ENCODE results near the gene PGM1.
A peak's percentile ranks its signal among the peaks of the same experiment; 100 is the strongest.

Gene PGM1

DNA sequence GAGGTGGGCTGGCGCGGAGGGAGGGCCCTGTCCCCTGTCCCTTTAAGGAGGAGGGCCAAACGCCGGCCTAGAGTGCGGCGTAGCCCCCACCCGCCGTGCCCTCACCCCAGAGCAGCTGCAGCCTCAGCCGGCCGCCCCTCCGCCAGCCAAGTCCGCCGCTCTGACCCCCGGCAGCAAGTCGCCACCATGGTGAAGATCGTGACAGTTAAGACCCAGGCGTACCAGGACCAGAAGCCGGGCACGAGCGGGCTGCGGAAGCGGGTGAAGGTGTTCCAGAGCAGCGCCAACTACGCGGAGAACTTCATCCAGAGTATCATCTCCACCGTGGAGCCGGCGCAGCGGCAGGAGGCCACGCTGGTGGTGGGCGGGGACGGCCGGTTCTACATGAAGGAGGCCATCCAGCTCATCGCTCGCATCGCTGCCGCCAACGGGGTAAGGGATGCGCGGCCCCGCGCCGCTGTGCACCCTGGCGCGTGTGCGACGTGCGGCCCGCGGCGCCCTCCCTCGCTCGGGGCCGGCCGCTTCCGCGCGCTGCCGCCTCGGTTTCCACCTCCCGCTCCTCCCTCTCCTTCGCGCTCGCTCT, at the start of gene PGM1:
TSS of gene PGM1 (plus strand) at position 109 of the 583 bp plus-strand sequence. CDS start at position 187, 78 bp downstream.
- no peaks in the 10 kb centered on the region for H3K36me3 ChIP-seq (ENCODE audit: control insufficient read depth, insufficient read depth, low read length)
- H3K27ac ChIP-seq (ENCODE audit: low read depth, low read length) = peak within 1 kb of the TSS; percentile 65
- peak within 1 kb of the TSS; percentile 54 for H3K9ac ChIP-seq (ENCODE audit: low read depth, low read length)
- peak within 1 kb of the TSS; percentile 84 for H3K4me3 ChIP-seq (ENCODE audit: low read depth, low read length)
- peaks cover 7% of the 10 kb centered on the region for H3K4me1 ChIP-seq (ENCODE audit: control insufficient read depth, insufficient read depth, low read length)
- peaks cover 11% of the 10 kb centered on the region; the same call in 1 of the 2 replicates for H3K27me3 ChIP-seq (ENCODE audit: control insufficient read depth, insufficient read depth, low read length)
- H3K9me3 ChIP-seq (ENCODE audit: control insufficient read depth, insufficient read depth, low read length) = no peaks in the 10 kb centered on the region

DNA sequence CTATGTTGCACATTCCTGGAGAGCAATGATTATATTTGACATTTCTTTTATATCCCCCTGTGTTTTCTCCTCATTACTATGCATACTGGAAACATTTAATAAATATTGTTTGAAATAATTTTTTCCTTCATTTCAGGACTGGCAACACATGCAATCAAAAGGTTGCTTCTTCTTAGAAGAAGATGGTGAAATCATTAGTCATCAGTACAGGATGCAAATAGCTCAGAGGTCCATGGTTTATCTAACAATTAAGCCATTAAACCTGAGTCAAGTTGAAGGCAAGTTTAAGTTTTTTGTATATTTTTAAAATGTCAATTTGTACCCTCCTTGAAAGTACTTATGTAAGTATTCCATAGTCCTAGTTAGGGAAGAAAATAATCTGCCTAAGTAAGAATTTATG, 47.4 kb upstream of the PGM1 start:
- Histone ChIP-seq H3K4me3 (ENCODE audit: low read depth, low read length) (no peak overlapping the region), H3K27me3 (ENCODE audit: control insufficient read depth, insufficient read depth, low read length) (no peaks in the 10 kb centered on the region), H3K36me3 (ENCODE audit: control insufficient read depth, insufficient read depth, low read length) (no peaks in the 10 kb centered on the region), H3K4me1 (ENCODE audit: control insufficient read depth, insufficient read depth, low read length) (no peaks in the 10 kb centered on the region), H3K9me3 (ENCODE audit: control insufficient read depth, insufficient read depth, low read length) (no peaks in the 10 kb centered on the region), H3K27ac (ENCODE audit: low read depth, low read length) (no peak overlapping the region), H3K9ac (ENCODE audit: low read depth, low read length) (no peak overlapping the region)

- Histone ChIP-seq H3K9ac (ENCODE audit: low read depth, low read length) (no peak overlapping the region), H3K4me1 (ENCODE audit: control insufficient read depth, insufficient read depth, low read length) (no peaks in the 10 kb centered on the region), H3K36me3 (ENCODE audit: control insufficient read depth, insufficient read depth, low read length) (no peaks in the 10 kb centered on the region), H3K27ac (ENCODE audit: low read depth, low read length) (no peak overlapping the region), H3K9me3 (ENCODE audit: control insufficient read depth, insufficient read depth, low read length) (no peaks in the 10 kb centered on the region), H3K27me3 (ENCODE audit: control insufficient read depth, insufficient read depth, low read length) (no peaks in the 10 kb centered on the region), H3K4me3 (ENCODE audit: low read depth, low read length) (no peak overlapping the region)
Measured at GRCh38 chr1:63547621-63548294, 45.5 kb upstream of the PGM1 start.

DNA sequence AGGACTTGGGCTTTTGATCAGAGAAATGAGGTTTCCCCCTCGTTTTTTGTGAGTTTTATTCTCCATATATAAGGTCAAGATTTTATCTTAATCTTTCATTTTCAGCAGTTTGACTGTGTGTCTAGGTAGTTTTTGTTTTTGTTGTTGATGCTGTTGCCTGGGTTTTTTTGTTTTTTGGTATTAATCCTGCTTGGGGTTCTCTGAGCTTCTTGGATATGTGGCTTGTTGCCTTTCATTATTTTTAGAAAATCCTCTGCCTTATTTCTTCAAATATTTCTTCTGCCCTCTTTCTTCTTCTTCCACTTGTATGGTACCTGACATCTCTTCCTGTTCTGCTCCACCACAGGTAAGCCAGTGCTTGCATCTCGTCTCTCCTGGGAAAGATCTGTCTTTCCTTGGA, 44.9 kb upstream of the PGM1 start:
- no peak overlapping the region for H3K4me3 ChIP-seq (ENCODE audit: low read depth, low read length)
- H3K27ac ChIP-seq (ENCODE audit: low read depth, low read length) = no peak overlapping the region
- no peaks in the 10 kb centered on the region for H3K4me1 ChIP-seq (ENCODE audit: control insufficient read depth, insufficient read depth, low read length)
- H3K9me3 ChIP-seq (ENCODE audit: control insufficient read depth, insufficient read depth, low read length) = no peaks in the 10 kb centered on the region
- H3K27me3 ChIP-seq (ENCODE audit: control insufficient read depth, insufficient read depth, low read length) = no peaks in the 10 kb centered on the region
- no peak overlapping the region for H3K9ac ChIP-seq (ENCODE audit: low read depth, low read length)
- H3K36me3 ChIP-seq (ENCODE audit: control insufficient read depth, insufficient read depth, low read length) = no peaks in the 10 kb centered on the region

DNA sequence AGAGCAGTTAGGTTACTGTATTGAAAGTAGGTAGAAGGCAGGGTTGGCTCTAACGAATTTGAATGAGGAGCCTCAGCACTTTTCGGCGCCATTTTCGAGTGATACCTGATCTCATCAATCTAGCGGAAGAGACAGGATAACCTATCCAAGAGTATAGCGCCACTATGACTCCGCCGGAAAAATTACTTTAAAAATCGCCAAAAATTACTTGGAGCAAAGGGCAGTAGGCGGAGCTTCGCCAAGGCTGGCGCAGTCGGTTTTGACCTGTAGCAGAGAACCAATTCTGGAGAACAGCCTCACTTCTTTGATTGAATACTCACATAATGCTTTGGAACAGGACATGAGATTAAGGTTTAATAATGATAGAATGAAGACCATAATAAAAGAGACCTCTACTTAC, 44.3 kb upstream of the PGM1 start:
- Histone ChIP-seq H3K4me1 (ENCODE audit: control insufficient read depth, insufficient read depth, low read length) (no peaks in the 10 kb centered on the region), H3K9ac (ENCODE audit: low read depth, low read length) (no peak overlapping the region), H3K36me3 (ENCODE audit: control insufficient read depth, insufficient read depth, low read length) (no peaks in the 10 kb centered on the region), H3K27me3 (ENCODE audit: control insufficient read depth, insufficient read depth, low read length) (no peaks in the 10 kb centered on the region), H3K9me3 (ENCODE audit: control insufficient read depth, insufficient read depth, low read length) (no peaks in the 10 kb centered on the region), H3K27ac (ENCODE audit: low read depth, low read length) (no peak overlapping the region), H3K4me3 (ENCODE audit: low read depth, low read length) (no peak overlapping the region)

GRCh38 chr1:63555480-63555879, 37.7 kb upstream of the PGM1 start:
- Histone ChIP-seq H3K27ac (ENCODE audit: low read depth, low read length) (no peak overlapping the region), H3K9me3 (ENCODE audit: control insufficient read depth, insufficient read depth, low read length) (no peaks in the 10 kb centered on the region), H3K36me3 (ENCODE audit: control insufficient read depth, insufficient read depth, low read length) (no peaks in the 10 kb centered on the region)

DNA sequence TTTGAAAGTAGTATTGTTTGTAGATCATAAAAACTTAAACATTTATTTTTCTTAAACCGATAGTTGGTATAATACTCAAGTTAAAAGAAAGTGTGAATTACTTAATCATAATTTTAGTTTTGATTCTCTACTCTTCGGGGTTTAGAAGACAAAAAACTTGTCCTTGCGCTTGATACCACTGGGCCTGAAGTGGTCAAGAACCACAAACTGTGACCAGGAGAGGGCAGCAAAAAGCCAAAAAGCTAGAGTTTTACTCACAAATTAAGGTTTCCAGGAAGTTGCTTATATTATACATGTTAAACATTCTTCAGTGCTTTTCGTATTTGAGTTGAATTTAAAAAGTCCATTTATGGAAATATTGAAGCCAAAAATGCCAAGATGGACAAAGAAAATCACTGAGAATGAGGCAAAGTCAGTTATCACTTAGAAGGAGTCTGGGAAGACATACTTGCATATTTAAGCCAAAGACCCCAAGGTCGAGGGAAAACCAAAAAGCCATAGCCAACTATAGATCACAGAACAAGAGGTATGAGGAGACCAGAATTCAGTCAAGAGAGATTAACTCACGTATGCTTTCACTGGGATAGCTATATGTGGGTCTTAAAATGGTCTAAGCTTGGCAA, 35.7 kb upstream of the PGM1 start:
- Histone ChIP-seq H3K27me3 (ENCODE audit: control insufficient read depth, insufficient read depth, low read length) (no peaks in the 10 kb centered on the region), H3K36me3 (ENCODE audit: control insufficient read depth, insufficient read depth, low read length) (no peaks in the 10 kb centered on the region), H3K27ac (ENCODE audit: low read depth, low read length) (no peak overlapping the region), H3K9ac (ENCODE audit: low read depth, low read length) (no peak overlapping the region), H3K9me3 (ENCODE audit: control insufficient read depth, insufficient read depth, low read length) (no peaks in the 10 kb centered on the region), H3K4me3 (ENCODE audit: low read depth, low read length) (no peak overlapping the region), H3K4me1 (ENCODE audit: control insufficient read depth, insufficient read depth, low read length) (no peaks in the 10 kb centered on the region; the same call in 1 of the 2 replicates)

More at GRCh38 chr1:63555480-63555879, 37.7 kb upstream of the PGM1 start:
- H3K27me3 ChIP-seq (ENCODE audit: control insufficient read depth, insufficient read depth, low read length) = no peaks in the 10 kb centered on the region
- H3K9ac ChIP-seq (ENCODE audit: low read depth, low read length) = no peak overlapping the region
- H3K4me3 ChIP-seq (ENCODE audit: low read depth, low read length) = no peak overlapping the region
- no peaks in the 10 kb centered on the region; the same call in 1 of the 2 replicates for H3K4me1 ChIP-seq (ENCODE audit: control insufficient read depth, insufficient read depth, low read length)

GRCh38 chr1:63559357-63559756, 33.9 kb upstream of the PGM1 start:
- no peak overlapping the region for H3K9ac ChIP-seq (ENCODE audit: low read depth, low read length)
- no peaks in the 10 kb centered on the region for H3K9me3 ChIP-seq (ENCODE audit: control insufficient read depth, insufficient read depth, low read length)
- no peaks in the 10 kb centered on the region for H3K27me3 ChIP-seq (ENCODE audit: control insufficient read depth, insufficient read depth, low read length)
- H3K27ac ChIP-seq (ENCODE audit: low read depth, low read length) = no peak overlapping the region
- no peaks in the 10 kb centered on the region; the same call in 1 of the 2 replicates for H3K4me1 ChIP-seq (ENCODE audit: control insufficient read depth, insufficient read depth, low read length)
- no peak overlapping the region for H3K4me3 ChIP-seq (ENCODE audit: low read depth, low read length)
- no peaks in the 10 kb centered on the region for H3K36me3 ChIP-seq (ENCODE audit: control insufficient read depth, insufficient read depth, low read length)

- no peak overlapping the region for H3K27ac ChIP-seq (ENCODE audit: low read depth, low read length)
- no peaks in the 10 kb centered on the region; the same call in 1 of the 2 replicates for H3K9me3 ChIP-seq (ENCODE audit: control insufficient read depth, insufficient read depth, low read length)
- H3K36me3 ChIP-seq (ENCODE audit: control insufficient read depth, insufficient read depth, low read length) = no peaks in the 10 kb centered on the region
- H3K4me3 ChIP-seq (ENCODE audit: low read depth, low read length) = no peak overlapping the region
- no peak overlapping the region for H3K9ac ChIP-seq (ENCODE audit: low read depth, low read length)
- H3K4me1 ChIP-seq (ENCODE audit: control insufficient read depth, insufficient read depth, low read length) = no peaks in the 10 kb centered on the region
- no peaks in the 10 kb centered on the region for H3K27me3 ChIP-seq (ENCODE audit: control insufficient read depth, insufficient read depth, low read length)
Measured at GRCh38 chr1:63563745-63564144, 29.5 kb upstream of the PGM1 start.

- Histone ChIP-seq H3K9me3 (ENCODE audit: control insufficient read depth, insufficient read depth, low read length) (no peaks in the 10 kb centered on the region; the same call in 1 of the 2 replicates), H3K27me3 (ENCODE audit: control insufficient read depth, insufficient read depth, low read length) (no peaks in the 10 kb centered on the region), H3K4me3 (ENCODE audit: low read depth, low read length) (no peak overlapping the region), H3K9ac (ENCODE audit: low read depth, low read length) (no peak overlapping the region), H3K4me1 (ENCODE audit: control insufficient read depth, insufficient read depth, low read length) (peaks cover 32% of the 10 kb centered on the region), H3K27ac (ENCODE audit: low read depth, low read length) (no peak overlapping the region), H3K36me3 (ENCODE audit: control insufficient read depth, insufficient read depth, low read length) (no peaks in the 10 kb centered on the region)
Measured at GRCh38 chr1:63569068-63569467, 24.1 kb upstream of the PGM1 start.

All from HUES48 (cell line).